Vagina (tissue), 2 donors: Measurements from ENCODE around the gene IL23A.

ENCODE experiments used
- POLR2A ChIP-seq, 2 donors: fragments of 450-650 bp; IDR thresholded peaks; one replicate each; pipeline ENCODE4 v1.6.1; 2017; ENCODE audit warnings: antibody characterized with exemption in 2 of 2, mild to moderate bottlenecking in 2 of 2, moderate library complexity in 2 of 2
- POLR2AphosphoS5 ChIP-seq, 2 donors: sonication (generic); formaldehyde crosslinking; IDR thresholded peaks; one replicate each; pipeline ENCODE4 v1.9.0; 2017; ENCODE audit warnings: antibody characterized with exemption in 2 of 2, mild to moderate bottlenecking in 2 of 2, low read depth in 1 of 2; ENCODE audit not compliant: insufficient read depth in 1 of 2
- TF ChIP-seq, protein P1 (sequence below), 3 experiments: fragments of 450-650 bp in 2 of 3; fragments of 200-600 bp in 1 of 3; sonication (generic) in 1 of 3; IDR thresholded peaks; one replicate each; pipeline ENCODE4 v1.5.1; 2017 to 2019; ENCODE audit warnings: antibody characterized with exemption in 3 of 3, mild to moderate bottlenecking in 2 of 3, moderate library complexity in 2 of 3

DNA sequence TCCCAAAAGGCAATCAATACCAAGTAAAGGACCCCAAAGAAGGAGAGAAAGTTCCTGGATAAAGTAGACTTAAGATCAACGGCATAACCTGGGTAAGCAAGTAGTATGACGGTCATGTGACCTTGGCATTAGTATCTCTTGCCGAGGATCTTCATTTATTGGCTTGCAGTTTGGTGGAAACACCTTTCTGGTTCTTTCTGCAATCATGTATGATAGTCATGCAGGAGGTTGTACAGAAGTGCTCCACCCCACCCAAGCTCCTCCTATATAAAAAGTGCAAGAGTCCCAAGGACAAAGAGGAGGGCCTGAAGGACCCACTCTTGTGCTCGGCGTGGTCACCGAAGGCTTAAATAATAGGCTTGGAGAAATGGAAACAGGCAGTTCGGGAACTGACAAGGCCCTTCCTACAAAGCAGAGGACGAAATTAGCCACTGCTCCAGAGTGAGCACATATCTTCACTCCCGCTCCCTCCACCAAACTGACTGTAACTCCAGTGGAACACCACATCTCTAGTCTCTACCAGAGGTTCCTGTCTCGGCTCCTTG, 39.3 kb upstream of the IL23A start:
- TF ChIP-seq, protein P1, sequence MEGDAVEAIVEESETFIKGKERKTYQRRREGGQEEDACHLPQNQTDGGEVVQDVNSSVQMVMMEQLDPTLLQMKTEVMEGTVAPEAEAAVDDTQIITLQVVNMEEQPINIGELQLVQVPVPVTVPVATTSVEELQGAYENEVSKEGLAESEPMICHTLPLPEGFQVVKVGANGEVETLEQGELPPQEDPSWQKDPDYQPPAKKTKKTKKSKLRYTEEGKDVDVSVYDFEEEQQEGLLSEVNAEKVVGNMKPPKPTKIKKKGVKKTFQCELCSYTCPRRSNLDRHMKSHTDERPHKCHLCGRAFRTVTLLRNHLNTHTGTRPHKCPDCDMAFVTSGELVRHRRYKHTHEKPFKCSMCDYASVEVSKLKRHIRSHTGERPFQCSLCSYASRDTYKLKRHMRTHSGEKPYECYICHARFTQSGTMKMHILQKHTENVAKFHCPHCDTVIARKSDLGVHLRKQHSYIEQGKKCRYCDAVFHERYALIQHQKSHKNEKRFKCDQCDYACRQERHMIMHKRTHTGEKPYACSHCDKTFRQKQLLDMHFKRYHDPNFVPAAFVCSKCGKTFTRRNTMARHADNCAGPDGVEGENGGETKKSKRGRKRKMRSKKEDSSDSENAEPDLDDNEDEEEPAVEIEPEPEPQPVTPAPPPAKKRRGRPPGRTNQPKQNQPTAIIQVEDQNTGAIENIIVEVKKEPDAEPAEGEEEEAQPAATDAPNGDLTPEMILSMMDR (IDR thresholded peaks at IDR 0.05), result no peak
- TF ChIP-seq POLR2A (IDR thresholded peaks at IDR 0.05) (no peak), POLR2AphosphoS5 (IDR thresholded peaks at IDR 0.05; ENCODE audit: insufficient read depth in 1 of 2, low read depth in 1 of 2) (no peak)
